Measurements from ENCODE around the gene RALY.

GRCh38 chr20:34091637-34092200, 98.0 kb downstream of the RALY start:
- TF ChIP-seq SUZ12 (IDR thresholded peaks at IDR 0.05) (no peak), BHLHE40 (IDR thresholded peaks at IDR 0.05; ENCODE audit: borderline replicate concordance) (no peak), FOXK2 (IDR thresholded peaks at IDR 0.05) (no peak), ZNF384 (IDR thresholded peaks at IDR 0.05) (no peak), PKNOX1 (IDR thresholded peaks at IDR 0.05) (no peak), CTBP1 (IDR thresholded peaks at IDR 0.05; ENCODE audit: borderline replicate concordance) (no peak), LEF1 (IDR thresholded peaks at IDR 0.05; ENCODE audit: borderline replicate concordance) (no peak), FOXM1 (IDR thresholded peaks at IDR 0.05; ENCODE audit: borderline replicate concordance) (no peak), TARDBP (IDR thresholded peaks at IDR 0.05) (no peak), L3MBTL2 (conservative IDR thresholded peaks at IDR 0.05) (no peak), ARNT (IDR thresholded peaks at IDR 0.05) (no peak), SP1 (IDR thresholded peaks at IDR 0.05) (no peak)
